H9 (cell line): Measurements from ENCODE around the gene GRIP1. TPM values are rescaled to one million over a fixed set of nuclear protein-coding genes. Genes with fewer than 3 reads are reported as not detected.

ENCODE experiments used
- DNase-seq: peaks from one replicate; pipeline ENCODE4 v3.0.0-alpha.2; 2017
- H2AFZ ChIP-seq: one replicate; pipeline ENCODE4 v1.6.1; 2013; ENCODE audit warnings: mild to moderate bottlenecking, low read length, control low read depth, moderate library complexity
- H2AK5ac ChIP-seq: 2 replicates; pipeline ENCODE4 v1.6.1; 2013; ENCODE audit warnings: low read length, control low read depth, mixed read lengths; ENCODE audit not compliant: insufficient read length
- H2BK120ac ChIP-seq: one replicate; pipeline ENCODE4 v1.6.1; 2013; ENCODE audit warnings: low read depth, mild to moderate bottlenecking, low read length, control low read depth, inconsistent platforms; ENCODE audit not compliant: poor library complexity, severe bottlenecking
- H2BK12ac ChIP-seq: 2 replicates; pipeline ENCODE4 v1.6.1; 2013; ENCODE audit warnings: low read length, control low read depth, mixed read lengths, low read depth; ENCODE audit not compliant: insufficient read length
- H2BK15ac ChIP-seq: 2 replicates; pipeline ENCODE4 v1.6.1; 2013; ENCODE audit warnings: low read depth, low read length, control low read depth
- H2BK20ac ChIP-seq: one replicate; pipeline ENCODE4 v1.6.1; 2013; ENCODE audit warnings: low read depth, mild to moderate bottlenecking, low read length, control low read depth, inconsistent platforms; ENCODE audit not compliant: poor library complexity, severe bottlenecking
- H2BK5ac ChIP-seq: 2 replicates; pipeline ENCODE4 v1.6.1; 2013; ENCODE audit warnings: low read length, control low read depth, mixed read lengths; ENCODE audit not compliant: insufficient read length
- H3K14ac ChIP-seq: 2 replicates; pipeline ENCODE4 v1.6.1; 2013; ENCODE audit warnings: low read length, control low read depth; ENCODE audit not compliant: insufficient read depth
- H3K18ac ChIP-seq: 2 replicates; pipeline ENCODE4 v1.6.1; 2013; ENCODE audit warnings: low read depth, mild to moderate bottlenecking, mixed read lengths, low read length, control low read depth; ENCODE audit not compliant: insufficient read length
- H3K23ac ChIP-seq: 2 replicates; pipeline ENCODE4 v1.6.1; 2013; ENCODE audit warnings: low read length, control low read depth, mixed read lengths, low read depth; ENCODE audit not compliant: insufficient read length
- H3K23me2 ChIP-seq: 2 replicates; pipeline ENCODE4 v1.6.1; 2013; ENCODE audit warnings: low read depth, mild to moderate bottlenecking, mixed read lengths, low read length, control low read depth; ENCODE audit not compliant: insufficient read length, poor library complexity, severe bottlenecking
- H3K27ac ChIP-seq: 2 replicates; pipeline ENCODE4 v1.5.1; 2013; ENCODE audit warnings: low read length, control low read depth, mixed read lengths, low read depth; ENCODE audit not compliant: insufficient read length
- H3K27me3 ChIP-seq: 2 replicates; pipeline ENCODE4 v1.6.1; 2013; ENCODE audit warnings: low read length, control low read depth, inconsistent platforms; ENCODE audit not compliant: insufficient read depth
- H3K4ac ChIP-seq: 2 replicates; pipeline ENCODE4 v1.6.1; 2013; ENCODE audit warnings: low read depth, mild to moderate bottlenecking, control low read depth, inconsistent platforms, low read length, moderate library complexity
- H3K4me1 ChIP-seq: 2 replicates; pipeline ENCODE4 v1.6.1; 2013; ENCODE audit warnings: low read length, control low read depth, inconsistent platforms; ENCODE audit not compliant: insufficient read depth
- H3K4me2 ChIP-seq: 2 replicates; pipeline ENCODE4 v1.6.1; 2013; ENCODE audit warnings: low read length, control low read depth, mixed read lengths; ENCODE audit not compliant: insufficient read length, insufficient read depth
- H3K56ac ChIP-seq: 2 replicates; pipeline ENCODE4 v1.6.1; 2013; ENCODE audit warnings: low read depth, mild to moderate bottlenecking, mixed read lengths, low read length, control low read depth; ENCODE audit not compliant: insufficient read length
- H3K79me1 ChIP-seq: 2 replicates; pipeline ENCODE4 v1.6.1; 2013; ENCODE audit warnings: low read depth, mild to moderate bottlenecking, moderate library complexity, low read length, control low read depth, inconsistent platforms; ENCODE audit not compliant: insufficient read depth, poor library complexity, severe bottlenecking
- H3K79me2 ChIP-seq: 2 replicates; pipeline ENCODE4 v1.6.1; 2013; ENCODE audit warnings: low read length, control low read depth, inconsistent platforms; ENCODE audit not compliant: insufficient read depth
- H3K9ac ChIP-seq: 2 replicates; pipeline ENCODE4 v1.6.1; 2013; ENCODE audit warnings: low read length, control low read depth, mixed read lengths; ENCODE audit not compliant: insufficient read length; ENCODE audit errors: extremely low read depth
- H3K9me3 ChIP-seq: one replicate; pipeline ENCODE4 v1.6.1; 2013; ENCODE audit warnings: low read depth, low read length, inconsistent platforms; ENCODE audit not compliant: control insufficient read depth
- H3T11ph ChIP-seq: one replicate; pipeline ENCODE4 v1.6.1; 2013; ENCODE audit warnings: mild to moderate bottlenecking, low read length, control low read depth, inconsistent platforms
- H4K20me1 ChIP-seq: one replicate; pipeline ENCODE4 v1.6.1; 2013; ENCODE audit not compliant: control insufficient read depth, insufficient read length, insufficient read depth
- H4K5ac ChIP-seq: 2 replicates; pipeline ENCODE4 v1.6.1; 2013; ENCODE audit warnings: low read depth, mild to moderate bottlenecking, mixed read lengths, low read length, control low read depth; ENCODE audit not compliant: insufficient read length
- H4K8ac ChIP-seq: replicated peaks from 2 replicates; pipeline ENCODE4 v1.6.1; 2013; ENCODE audit warnings: low read length, control low read depth, mixed read lengths, low read depth; ENCODE audit not compliant: insufficient read length
- H4K91ac ChIP-seq: 2 replicates; pipeline ENCODE4 v1.6.1; 2013; ENCODE audit warnings: low read depth, mild to moderate bottlenecking, moderate library complexity, mixed read lengths, low read length, control low read depth; ENCODE audit not compliant: insufficient read length
- H3K27ac Mint-ChIP-seq, 3 experiments: 2 replicates in 2 of 3; 3 replicates in 1 of 3; pipeline ENCODE4 v1.8.0; 2020 to 2021; ENCODE audit warnings: mixed read lengths in 3 of 3, mild to moderate bottlenecking in 1 of 3, moderate library complexity in 1 of 3
- H3K27me3 Mint-ChIP-seq: 2 replicates; pipeline ENCODE4 v1.8.0; 2021; ENCODE audit warnings: low read depth, mild to moderate bottlenecking, moderate library complexity, mixed read lengths
- H3K36me3 Mint-ChIP-seq, 3 experiments: 2 replicates in 2 of 3; 3 replicates in 1 of 3; pipeline ENCODE4 v1.8.0; 2020 to 2021; ENCODE audit warnings: low read depth in 3 of 3, mixed read lengths in 3 of 3; ENCODE audit not compliant: insufficient read depth in 1 of 3
- H3K4me1 Mint-ChIP-seq, 2 experiments: 2 replicates each; pipeline ENCODE4 v1.8.0; 2020; ENCODE audit warnings: mixed read lengths in 2 of 2
- H3K4me3 Mint-ChIP-seq, 2 experiments: 2 replicates in 1 of 2; 3 replicates in 1 of 2; pipeline ENCODE4 v1.8.0; 2020 to 2021; ENCODE audit warnings: mild to moderate bottlenecking in 2 of 2, mixed read lengths in 2 of 2, moderate library complexity in 1 of 2
- H3K9me3 Mint-ChIP-seq, 2 experiments: 2 replicates in 1 of 2; 3 replicates in 1 of 2; pipeline ENCODE4 v1.8.0; 2020; ENCODE audit warnings: mild to moderate bottlenecking in 2 of 2, mixed read lengths in 2 of 2, moderate library complexity in 1 of 2
- WGBS: extraction: QIAGEN DNeasy Blood & Tissue Kit; methylation state at CpG from one replicate; pipeline ENCODE4 v1.1.7; 2013; ENCODE audit warnings: missing lambda C conversion rate, low lambda C conversion rate, mixed read lengths; ENCODE audit not compliant: insufficient read length; ENCODE audit errors: extremely low coverage; 5-methylcytosine and 5-hydroxymethylcytosine counted together
- total RNA-seq: library from RNA; stranded (reverse); gene quantifications from 2 replicates; pipeline ENCODE4 v1.2.1, GENCODE V29; 2021
- TF ChIP-seq, protein P1 (sequence below): fragments of 200-600 bp; sonication (generic); conservative IDR thresholded peaks from 3 replicates; pipeline ENCODE4 v1.8.0; 2021; ENCODE audit warnings: antibody characterized with exemption, mild to moderate bottlenecking

GRIP1 gene
- total RNA-seq, 1 experiment from 2014 or later = 19.5 TPM

DNA sequence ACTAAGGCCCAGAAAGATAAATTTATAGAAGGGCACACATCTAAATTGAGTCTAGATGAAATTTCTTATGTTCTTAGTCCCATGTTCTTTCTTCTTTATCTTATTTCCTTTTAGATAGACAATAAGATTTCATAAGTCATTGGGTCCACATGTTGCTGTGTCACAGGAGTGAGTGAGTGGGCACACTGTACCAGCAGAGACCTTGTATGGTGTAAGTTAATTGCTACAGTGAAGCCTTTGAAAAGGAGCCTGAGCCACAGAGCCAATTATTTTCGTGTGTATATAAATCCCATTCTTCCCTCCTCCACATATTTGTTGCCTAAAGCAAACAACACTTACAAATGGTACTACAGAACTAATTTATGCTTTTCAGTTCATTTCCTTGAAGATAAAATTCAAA is 79.1 kb downstream of the GRIP1 start:
- Histone ChIP-seq H3K56ac (no peak overlapping the region), H3K9ac (no peak overlapping the region), H2BK12ac (no peak overlapping the region), H3K4me1 (peaks cover 4% of the 10 kb centered on the region), H4K20me1 (no peaks in the 10 kb centered on the region), H3K79me2 (no peaks in the 10 kb centered on the region), H2BK20ac (no peak overlapping the region), H3K9me3 (no peaks in the 10 kb centered on the region), H3K27ac (no peak overlapping the region), H2BK5ac (no peak overlapping the region), H3K18ac (no peak overlapping the region), H2BK15ac (no peak overlapping the region), H3K4me2 (no peak overlapping the region), H2BK120ac (no peak overlapping the region), H3T11ph (no peak overlapping the region), H3K23me2 (no peaks in the 10 kb centered on the region), H3K23ac (no peak overlapping the region), H3K14ac (no peak overlapping the region), H4K5ac (no peak overlapping the region), H4K8ac (no peak overlapping the region), H2AFZ (no peak overlapping the region), H3K4ac (no peak overlapping the region), H2AK5ac (no peak overlapping the region), H3K79me1 (no peaks in the 10 kb centered on the region), H4K91ac (no peak overlapping the region), H3K27me3 (no peaks in the 10 kb centered on the region)
- Mint-ChIP-seq H3K4me3 (no peak overlapping the region), H3K27me3 (no peaks in the 10 kb centered on the region), H3K9me3 (no peaks in the 10 kb centered on the region), H3K4me1 (peaks cover 41 to 42% of the 10 kb centered on the region in 2 experiments), H3K36me3 (no peaks in the 10 kb centered on the region), H3K27ac (no peak overlapping the region)
- TF ChIP-seq, protein P1, sequence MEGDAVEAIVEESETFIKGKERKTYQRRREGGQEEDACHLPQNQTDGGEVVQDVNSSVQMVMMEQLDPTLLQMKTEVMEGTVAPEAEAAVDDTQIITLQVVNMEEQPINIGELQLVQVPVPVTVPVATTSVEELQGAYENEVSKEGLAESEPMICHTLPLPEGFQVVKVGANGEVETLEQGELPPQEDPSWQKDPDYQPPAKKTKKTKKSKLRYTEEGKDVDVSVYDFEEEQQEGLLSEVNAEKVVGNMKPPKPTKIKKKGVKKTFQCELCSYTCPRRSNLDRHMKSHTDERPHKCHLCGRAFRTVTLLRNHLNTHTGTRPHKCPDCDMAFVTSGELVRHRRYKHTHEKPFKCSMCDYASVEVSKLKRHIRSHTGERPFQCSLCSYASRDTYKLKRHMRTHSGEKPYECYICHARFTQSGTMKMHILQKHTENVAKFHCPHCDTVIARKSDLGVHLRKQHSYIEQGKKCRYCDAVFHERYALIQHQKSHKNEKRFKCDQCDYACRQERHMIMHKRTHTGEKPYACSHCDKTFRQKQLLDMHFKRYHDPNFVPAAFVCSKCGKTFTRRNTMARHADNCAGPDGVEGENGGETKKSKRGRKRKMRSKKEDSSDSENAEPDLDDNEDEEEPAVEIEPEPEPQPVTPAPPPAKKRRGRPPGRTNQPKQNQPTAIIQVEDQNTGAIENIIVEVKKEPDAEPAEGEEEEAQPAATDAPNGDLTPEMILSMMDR = no peak
- WGBS = no CpG with 5 or more reads among the region's 1 CpG
- DNase-seq = no peak
